NOMO-1 treated with dmso at 0.1 percent for 144 hours (cell line): ENCODE measurements around the gene RXRA.

ENCODE experiments used
- DNase-seq: peaks from one replicate; lab custom pipeline; 2025; ENCODE audit not compliant: unreplicated experiment; lab: John Stamatoyannopoulos, UW

Gene RXRA

GRCh38 chr9:134411440-134412297 is 85.4 kb downstream of the RXRA start:
- no peak for DNase-seq

- DNase-seq, result no peak
These were observed 86.0 kb downstream of the RXRA start for GRCh38 chr9:134412298-134412711.

- no peak for DNase-seq
These were observed 87.0 kb downstream of the RXRA start for GRCh38 chr9:134413112-134413715.

GRCh38 chr9:134413890-134414623 is 87.8 kb downstream of the RXRA start:
- no peak for DNase-seq

- DNase-seq, result no peak
These were observed 88.7 kb downstream of the RXRA start for GRCh38 chr9:134414900-134415425.

- no peak for DNase-seq
These were observed 90.2 kb downstream of the RXRA start for GRCh38 chr9:134416385-134417015.

- DNase-seq, result no peak
These were observed 92.1 kb downstream of the RXRA start for GRCh38 chr9:134418354-134418753.

GRCh38 chr9:134419000-134419683 is 92.9 kb downstream of the RXRA start:
- no peak for DNase-seq

- no peak for DNase-seq
These were observed 93.4 kb downstream of the RXRA start for GRCh38 chr9:134419684-134420076.

- no peak for DNase-seq
These were observed 94.1 kb downstream of the RXRA start for GRCh38 chr9:134420281-134420845.

GRCh38 chr9:134420974-134421432 is 94.7 kb downstream of the RXRA start:
- no peak for DNase-seq

- no peak for DNase-seq
These were observed 95.6 kb downstream of the RXRA start for GRCh38 chr9:134421888-134422287.

- no peak for DNase-seq
These were observed 96.2 kb downstream of the RXRA start for GRCh38 chr9:134422301-134423090.

- DNase-seq, result no peak
These were observed 96.9 kb downstream of the RXRA start for GRCh38 chr9:134423166-134423565.

- no peak for DNase-seq
These were observed 97.5 kb downstream of the RXRA start for GRCh38 chr9:134423749-134424148.

GRCh38 chr9:134424818-134425217 is 98.6 kb downstream of the RXRA start:
- DNase-seq, result no peak

- DNase-seq, result no peak
These were observed 99.1 kb downstream of the RXRA start for GRCh38 chr9:134425401-134425800.

- no peak for DNase-seq
These were observed 99.6 kb downstream of the RXRA start for GRCh38 chr9:134425812-134426211.

- no peak for DNase-seq
These were observed 100.2 kb downstream of the RXRA start for GRCh38 chr9:134426436-134426835.
